Measurements from ENCODE around the gene ZNF764.
"Not testable (repeated sequence)": the region's sequence is repeated elsewhere in the genome, so short reads cannot be mapped to it uniquely, and the experiment has no call there.

ZNF764 gene

DNA sequence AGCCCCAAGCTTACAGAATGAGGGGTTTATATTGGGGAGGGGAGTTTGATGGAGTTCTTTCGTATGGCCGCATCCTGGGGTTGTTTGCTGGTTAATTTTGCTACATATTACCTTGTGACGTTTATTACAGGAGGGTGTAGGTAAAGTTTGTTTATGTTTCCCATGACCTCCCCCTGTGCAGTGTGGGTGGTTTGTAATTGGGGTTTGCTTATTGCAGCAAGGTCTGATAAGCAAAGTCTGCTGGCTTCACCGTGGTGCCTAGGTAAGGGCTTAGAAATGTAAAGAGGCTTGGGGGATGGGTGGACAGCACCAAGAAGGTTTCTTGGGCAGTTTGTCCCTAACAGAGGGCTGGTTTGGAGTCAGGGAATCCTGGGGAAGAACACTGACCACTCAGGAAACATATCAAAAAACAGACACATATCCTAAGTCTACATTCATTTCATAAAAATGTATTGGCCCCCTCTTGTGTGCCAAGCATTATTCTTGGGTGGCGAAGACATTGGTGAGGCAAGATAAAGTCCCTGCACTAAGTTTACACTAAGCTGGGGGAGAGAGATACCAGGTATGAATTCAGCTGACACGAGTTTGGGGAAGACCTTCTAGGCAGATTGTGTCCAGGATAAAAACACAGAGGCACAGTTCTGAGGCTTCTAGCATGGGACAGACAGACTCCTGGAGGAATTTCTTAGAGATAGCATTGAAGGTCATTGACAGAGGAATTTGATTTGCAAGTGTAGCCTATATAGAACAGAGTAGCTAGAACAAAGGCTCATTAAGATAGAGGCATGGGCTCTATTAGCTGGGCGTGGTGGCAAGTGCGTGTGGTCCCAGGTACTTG, 9.5 kb downstream of the ZNF764 start:
- no peak for DNase-seq
- H3K4me3 ChIP-seq (ENCODE audit: low read depth, low read length) = no peak overlapping the region
- H3K27ac ChIP-seq = no peak overlapping the region
- TF ChIP-seq, protein P1, sequence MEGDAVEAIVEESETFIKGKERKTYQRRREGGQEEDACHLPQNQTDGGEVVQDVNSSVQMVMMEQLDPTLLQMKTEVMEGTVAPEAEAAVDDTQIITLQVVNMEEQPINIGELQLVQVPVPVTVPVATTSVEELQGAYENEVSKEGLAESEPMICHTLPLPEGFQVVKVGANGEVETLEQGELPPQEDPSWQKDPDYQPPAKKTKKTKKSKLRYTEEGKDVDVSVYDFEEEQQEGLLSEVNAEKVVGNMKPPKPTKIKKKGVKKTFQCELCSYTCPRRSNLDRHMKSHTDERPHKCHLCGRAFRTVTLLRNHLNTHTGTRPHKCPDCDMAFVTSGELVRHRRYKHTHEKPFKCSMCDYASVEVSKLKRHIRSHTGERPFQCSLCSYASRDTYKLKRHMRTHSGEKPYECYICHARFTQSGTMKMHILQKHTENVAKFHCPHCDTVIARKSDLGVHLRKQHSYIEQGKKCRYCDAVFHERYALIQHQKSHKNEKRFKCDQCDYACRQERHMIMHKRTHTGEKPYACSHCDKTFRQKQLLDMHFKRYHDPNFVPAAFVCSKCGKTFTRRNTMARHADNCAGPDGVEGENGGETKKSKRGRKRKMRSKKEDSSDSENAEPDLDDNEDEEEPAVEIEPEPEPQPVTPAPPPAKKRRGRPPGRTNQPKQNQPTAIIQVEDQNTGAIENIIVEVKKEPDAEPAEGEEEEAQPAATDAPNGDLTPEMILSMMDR (IDR thresholded peaks at IDR 0.05; ENCODE audit: low read depth, low read length, missing control alignments) = no peak
- H3K36me3 ChIP-seq (replicated peaks) = no peaks in the 10 kb centered on the region
- in situ Hi-C loops (cut with HindIII; ENCODE audit: low pct_ligation_motif_present, low sequenced_read_pairs) = no loop called here
- no peaks in the 10 kb centered on the region for H3K27me3 ChIP-seq (replicated peaks)

DNA sequence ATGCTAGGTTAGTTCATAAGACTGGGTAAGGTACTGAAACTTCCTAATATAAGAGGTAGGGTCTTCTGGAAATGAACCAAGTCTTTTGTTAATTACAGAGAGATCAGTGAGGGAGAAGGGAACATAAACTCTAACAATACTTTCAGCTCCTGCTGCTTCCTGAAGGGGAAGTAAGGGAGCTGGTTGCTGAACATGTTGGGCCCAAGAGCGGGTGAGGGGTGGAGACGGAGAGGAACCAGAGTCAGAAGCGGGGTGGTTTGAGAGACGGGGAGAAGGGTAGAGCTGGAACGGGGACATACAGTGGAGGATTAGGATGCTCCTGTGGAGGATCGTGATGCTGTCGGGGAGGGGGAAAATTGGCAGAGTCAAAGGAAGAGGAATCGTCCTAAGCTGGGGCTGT, 12.1 kb downstream of the ZNF764 start:
- no peaks in the 10 kb centered on the region for H3K36me3 ChIP-seq (replicated peaks)
- no peaks in the 10 kb centered on the region for H3K27me3 ChIP-seq (replicated peaks)
- TF ChIP-seq, protein P1 (IDR thresholded peaks at IDR 0.05; ENCODE audit: low read depth, low read length, missing control alignments) = no peak
- H3K27ac ChIP-seq = no peak overlapping the region
- DNase-seq = no peak
- in situ Hi-C loops (cut with HindIII; ENCODE audit: low pct_ligation_motif_present, low sequenced_read_pairs) = no loop called here
- no peak overlapping the region for H3K4me3 ChIP-seq (ENCODE audit: low read depth, low read length)

DNA sequence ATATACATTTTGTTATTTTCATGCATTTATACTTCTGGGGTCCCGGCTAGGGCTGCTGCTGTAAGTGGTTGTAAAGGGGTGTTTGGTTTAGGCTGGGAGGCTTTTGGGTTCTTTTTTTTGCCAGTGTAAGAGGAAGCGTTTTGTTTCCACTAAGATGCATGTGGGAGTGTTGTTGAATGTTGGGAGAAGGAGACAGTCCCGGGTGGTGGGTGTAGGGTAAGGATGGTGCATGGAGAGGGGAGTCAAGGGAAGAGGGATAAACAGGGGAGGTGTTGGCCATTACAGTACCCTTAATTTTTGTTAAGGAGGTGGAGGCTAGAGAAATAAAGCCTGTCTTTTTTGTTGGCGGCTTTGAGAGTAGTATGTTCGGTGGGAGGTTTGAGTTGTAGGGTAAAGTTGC, 15.1 kb downstream of the ZNF764 start:
- DNase-seq = no peak
- TF ChIP-seq, protein P1 (IDR thresholded peaks at IDR 0.05; ENCODE audit: low read depth, low read length, missing control alignments) = no peak
- H3K4me3 ChIP-seq (ENCODE audit: low read depth, low read length) = no peak overlapping the region
- H3K27ac ChIP-seq = no peak overlapping the region
- H3K36me3 ChIP-seq (replicated peaks) = no peaks in the 10 kb centered on the region
- in situ Hi-C loops (cut with HindIII; ENCODE audit: low pct_ligation_motif_present, low sequenced_read_pairs) = no loop called here
- no peaks in the 10 kb centered on the region for H3K27me3 ChIP-seq (replicated peaks)

DNA sequence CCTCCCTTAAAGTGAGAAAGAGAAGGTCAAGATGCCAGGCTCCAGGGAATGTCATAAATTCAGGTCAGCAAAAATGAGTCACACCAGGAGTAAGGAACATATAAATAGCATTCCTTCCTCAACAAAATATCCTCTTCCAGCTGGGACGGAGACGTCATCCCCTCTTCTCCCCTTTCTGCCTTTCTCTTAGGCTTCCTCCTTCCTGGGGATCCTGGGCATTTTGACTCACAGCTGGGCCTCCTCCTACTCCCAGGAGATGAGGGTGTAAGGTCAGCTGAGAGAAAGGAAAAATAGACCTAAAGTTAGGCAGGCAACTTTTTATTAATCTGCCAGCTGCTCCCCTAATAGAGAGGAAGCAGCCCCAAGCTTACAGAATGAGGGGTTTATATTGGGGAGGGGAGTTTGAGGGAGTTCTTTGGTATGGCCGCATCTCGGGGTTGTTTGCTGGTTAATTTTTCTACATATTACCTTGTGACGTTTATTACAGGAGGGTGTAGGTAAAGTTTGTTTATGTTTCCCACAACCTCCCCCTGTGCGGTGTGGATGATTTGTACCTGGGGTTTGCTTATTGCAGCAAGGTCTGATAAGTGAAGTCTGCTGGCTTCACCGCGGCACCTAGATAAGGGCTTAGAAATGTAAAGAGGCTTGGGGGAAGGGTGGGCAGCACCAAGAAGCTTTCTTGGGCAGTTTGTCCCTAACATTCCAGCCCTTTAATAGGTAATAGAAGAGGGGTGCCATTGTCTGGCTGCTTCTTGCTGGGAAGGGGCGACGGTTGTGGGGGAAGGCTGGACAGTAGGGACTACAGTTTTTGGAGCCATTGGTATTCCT, 16.5 kb downstream of the ZNF764 start:
- Histone ChIP-seq H3K27me3 (replicated peaks) (no peaks in the 10 kb centered on the region), H3K27ac (no peak overlapping the region), H3K4me3 (ENCODE audit: low read depth, low read length) (no peak overlapping the region), H3K36me3 (replicated peaks) (no peaks in the 10 kb centered on the region)
- in situ Hi-C loops (cut with HindIII; ENCODE audit: low pct_ligation_motif_present, low sequenced_read_pairs) = no loop called here
- DNase-seq = peak; percentile 15
- TF ChIP-seq, protein P1 (IDR thresholded peaks at IDR 0.05; ENCODE audit: low read depth, low read length, missing control alignments) = no peak

DNA sequence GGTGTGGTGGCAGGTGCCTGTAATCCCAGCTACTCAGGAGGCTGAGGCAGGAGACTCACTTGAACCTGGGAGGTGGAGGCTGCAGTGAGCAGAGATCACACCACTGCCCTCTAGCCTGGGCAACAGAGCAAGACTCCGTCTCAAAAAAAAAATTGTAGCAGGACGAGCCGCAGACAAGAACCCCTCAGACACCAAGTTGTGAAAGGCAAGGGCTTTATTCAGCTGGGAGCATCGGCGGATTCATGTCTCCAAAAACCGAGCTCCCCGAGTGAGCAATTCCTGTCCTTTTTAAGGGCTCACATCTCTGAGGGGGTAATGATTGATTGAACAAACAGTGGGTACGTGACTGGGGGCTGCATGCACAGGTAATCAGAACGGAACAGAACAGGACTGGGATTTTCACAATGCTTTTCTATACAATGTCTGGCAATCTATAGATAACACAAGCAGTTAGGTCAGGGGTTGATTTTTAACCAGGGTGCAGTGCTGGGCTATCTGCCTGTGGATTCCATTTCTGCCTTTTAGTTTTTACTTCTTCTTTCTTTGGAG, 17.2 kb downstream of the ZNF764 start:
- DNase-seq; H3K27me3 ChIP-seq (replicated peaks); in situ Hi-C loops (cut with HindIII; ENCODE audit: low pct_ligation_motif_present, low sequenced_read_pairs); H3K36me3 ChIP-seq (replicated peaks); H3K27ac ChIP-seq; H3K4me3 ChIP-seq (ENCODE audit: low read depth, low read length): not testable (repeated sequence)

DNA sequence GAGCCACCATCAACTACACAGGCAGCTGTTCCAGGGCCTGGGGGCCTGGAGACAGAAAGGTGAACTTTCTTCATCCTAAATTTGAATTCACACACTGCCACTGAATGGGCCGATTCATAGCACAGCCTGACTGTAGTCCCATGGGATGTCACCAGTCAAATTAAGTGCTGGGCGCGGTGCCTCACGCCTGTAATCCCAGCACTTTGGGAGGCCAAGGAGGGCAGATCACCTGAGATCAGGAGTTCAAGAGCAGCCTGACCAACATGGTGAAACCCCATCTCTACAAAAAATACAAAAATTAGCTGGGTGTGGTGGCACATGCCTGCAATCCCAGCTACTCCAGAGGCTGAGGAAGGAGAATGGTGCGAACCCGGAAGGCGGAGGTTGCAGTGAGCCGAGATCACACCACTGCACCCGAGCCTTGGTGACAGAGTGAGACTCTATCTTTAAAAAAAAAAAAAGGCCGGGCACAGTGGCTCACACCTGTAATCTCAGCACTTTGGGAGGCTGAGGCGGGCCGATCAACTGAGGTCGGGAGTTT, 18.1 kb downstream of the ZNF764 start:
- DNase-seq; H3K27me3 ChIP-seq (replicated peaks); H3K36me3 ChIP-seq (replicated peaks); in situ Hi-C loops (cut with HindIII; ENCODE audit: low pct_ligation_motif_present, low sequenced_read_pairs); H3K27ac ChIP-seq; H3K4me3 ChIP-seq (ENCODE audit: low read depth, low read length): not testable (repeated sequence)
